WI38 (cell line): ENCODE results near the gene ARHGEF16.
A peak's percentile ranks its signal among the peaks of the same experiment; 100 is the strongest.

Source experiments
- H3K4me3 ChIP-seq: 2 replicates; pipeline ENCODE4 v1.5.1; 2011; ENCODE audit warnings: low read depth, mild to moderate bottlenecking, control low read depth, low read length
- CTCF ChIP-seq: IDR thresholded peaks from 2 replicates; pipeline ENCODE4 v1.5.1; 2012; ENCODE audit warnings: low read depth, mild to moderate bottlenecking, control low read depth, low read length

ARHGEF16 gene

GRCh38 chr1:3491291-3492246, 37.1 kb downstream of the ARHGEF16 start:
- peak; percentile 95 for TF ChIP-seq CTCF
- H3K4me3 ChIP-seq: no peak overlapping the region

GRCh38 chr1:3492545-3493246, 38.2 kb downstream of the ARHGEF16 start:
- H3K4me3 ChIP-seq: no peak overlapping the region
- TF ChIP-seq CTCF: no peak

- TF ChIP-seq CTCF: no peak
Observed at GRCh38 chr1:3494321-3495308, 40.1 kb downstream of the ARHGEF16 start.

GRCh38 chr1:3495776-3496745, 41.6 kb downstream of the ARHGEF16 start:
- no peak for TF ChIP-seq CTCF
- H3K4me3 ChIP-seq: no peak overlapping the region

More at GRCh38 chr1:3494321-3495308, 40.1 kb downstream of the ARHGEF16 start:
- H3K4me3 ChIP-seq: no peak overlapping the region

- H3K4me3 ChIP-seq: no peak overlapping the region
- no peak for TF ChIP-seq CTCF
Observed at GRCh38 chr1:3496916-3497315, 42.5 kb downstream of the ARHGEF16 start.

GRCh38 chr1:3497521-3497920, 43.1 kb downstream of the ARHGEF16 start:
- no peak for TF ChIP-seq CTCF
- no peak overlapping the region for H3K4me3 ChIP-seq
